Gastroesophageal sphincter (tissue), 3 donors: Measurements from ENCODE around the gene TSACC.

Source experiments
- POLR2A ChIP-seq, 2 donors: fragments of 450-650 bp; IDR thresholded peaks; one replicate each; pipeline ENCODE4 v1.6.1; 2017; ENCODE audit warnings: antibody characterized with exemption in 2 of 2, mild to moderate bottlenecking in 2 of 2, moderate library complexity in 1 of 2
- POLR2AphosphoS5 ChIP-seq: sonication (generic); formaldehyde crosslinking; IDR thresholded peaks from one replicate; pipeline ENCODE4 v1.6.1; 2017; ENCODE audit warnings: antibody characterized with exemption
- TF ChIP-seq, protein P1 (sequence below), 4 experiments: fragments of 200-600 bp in 2 of 4; fragments of 450-650 bp in 2 of 4; sonication (generic) in 1 of 4; IDR thresholded peaks; one replicate each; pipeline ENCODE4 v1.5.1; 2017 to 2019; ENCODE audit warnings: antibody characterized with exemption in 4 of 4, mild to moderate bottlenecking in 2 of 4, moderate library complexity in 2 of 4

DNA sequence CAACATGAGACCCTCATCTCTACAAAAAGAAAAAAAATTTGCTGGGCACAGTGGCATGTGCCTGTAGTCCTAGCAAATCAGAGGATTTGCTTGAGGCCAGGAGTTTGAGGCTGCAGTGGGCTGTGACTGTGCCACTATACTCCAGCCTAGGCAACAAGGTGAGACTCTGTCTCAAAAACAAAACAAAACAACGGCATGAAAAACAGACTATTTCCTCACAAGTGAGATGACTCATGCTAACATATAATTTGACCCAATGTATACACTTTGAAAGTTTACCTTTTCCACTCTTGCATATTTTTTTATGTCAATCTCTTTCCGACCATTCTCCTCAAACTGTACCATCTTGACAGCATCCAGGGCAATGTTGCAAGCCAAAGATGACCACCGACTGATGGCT is 17.8 kb upstream of the TSACC start:
- TF ChIP-seq, protein P1, sequence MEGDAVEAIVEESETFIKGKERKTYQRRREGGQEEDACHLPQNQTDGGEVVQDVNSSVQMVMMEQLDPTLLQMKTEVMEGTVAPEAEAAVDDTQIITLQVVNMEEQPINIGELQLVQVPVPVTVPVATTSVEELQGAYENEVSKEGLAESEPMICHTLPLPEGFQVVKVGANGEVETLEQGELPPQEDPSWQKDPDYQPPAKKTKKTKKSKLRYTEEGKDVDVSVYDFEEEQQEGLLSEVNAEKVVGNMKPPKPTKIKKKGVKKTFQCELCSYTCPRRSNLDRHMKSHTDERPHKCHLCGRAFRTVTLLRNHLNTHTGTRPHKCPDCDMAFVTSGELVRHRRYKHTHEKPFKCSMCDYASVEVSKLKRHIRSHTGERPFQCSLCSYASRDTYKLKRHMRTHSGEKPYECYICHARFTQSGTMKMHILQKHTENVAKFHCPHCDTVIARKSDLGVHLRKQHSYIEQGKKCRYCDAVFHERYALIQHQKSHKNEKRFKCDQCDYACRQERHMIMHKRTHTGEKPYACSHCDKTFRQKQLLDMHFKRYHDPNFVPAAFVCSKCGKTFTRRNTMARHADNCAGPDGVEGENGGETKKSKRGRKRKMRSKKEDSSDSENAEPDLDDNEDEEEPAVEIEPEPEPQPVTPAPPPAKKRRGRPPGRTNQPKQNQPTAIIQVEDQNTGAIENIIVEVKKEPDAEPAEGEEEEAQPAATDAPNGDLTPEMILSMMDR (IDR thresholded peaks at IDR 0.05), result no peak
- no peak for TF ChIP-seq POLR2A (IDR thresholded peaks at IDR 0.05)
- TF ChIP-seq POLR2AphosphoS5, result no peak
